ENCODE data around the gene TAF11L3.
"Not testable (repeated sequence)": the region's sequence is repeated elsewhere in the genome, so short reads cannot be mapped to it uniquely, and the experiment has no call there.

Gene TAF11L3

GRCh38 chr5:17511775-17512325 lies 6.3 kb upstream of the TAF11L3 start:
- H3K4me1 ChIP-seq (ENCODE audit: control insufficient read depth, insufficient read depth, low read length), result no peaks in the 10 kb centered on the region
- H3K4me3 ChIP-seq (ENCODE audit: low read length), result no peak overlapping the region
- no peak overlapping the region for H3K27ac ChIP-seq (ENCODE audit: low read depth, low read length)
- H3K9ac ChIP-seq (ENCODE audit: low read length), result no peak overlapping the region
- H3K36me3 ChIP-seq (ENCODE audit: control insufficient read depth, insufficient read depth, low read length), result no peaks in the 10 kb centered on the region
- no peaks in the 10 kb centered on the region for H3K27me3 ChIP-seq (ENCODE audit: control insufficient read depth, insufficient read depth, low read length)

- H3K27me3 ChIP-seq (ENCODE audit: control insufficient read depth, insufficient read depth, low read length); H3K27ac ChIP-seq (ENCODE audit: low read depth, low read length); H3K4me1 ChIP-seq (ENCODE audit: control insufficient read depth, insufficient read depth, low read length); H3K4me3 ChIP-seq (ENCODE audit: low read length); H3K36me3 ChIP-seq (ENCODE audit: control insufficient read depth, insufficient read depth, low read length); H3K9ac ChIP-seq (ENCODE audit: low read length): not testable (repeated sequence)
These were observed 641 bp upstream of the TAF11L3 start for GRCh38 chr5:17517526-17517925.

GRCh38 chr5:17519508-17519907 lies 1.3 kb downstream of the TAF11L3 start:
- H3K36me3 ChIP-seq (ENCODE audit: control insufficient read depth, insufficient read depth, low read length); H3K27ac ChIP-seq (ENCODE audit: low read depth, low read length); H3K27me3 ChIP-seq (ENCODE audit: control insufficient read depth, insufficient read depth, low read length); H3K4me3 ChIP-seq (ENCODE audit: low read length); H3K9ac ChIP-seq (ENCODE audit: low read length); H3K4me1 ChIP-seq (ENCODE audit: control insufficient read depth, insufficient read depth, low read length): not testable (repeated sequence)

GRCh38 chr5:17521501-17521900 lies 3.3 kb downstream of the TAF11L3 start, which contains the start of gene TAF11L4:
TSS of gene TAF11L4 (plus strand) at chr5:17521801.
- not testable (repeated sequence) for H3K27me3 ChIP-seq (ENCODE audit: control insufficient read depth, insufficient read depth, low read length); H3K9ac ChIP-seq (ENCODE audit: low read length); H3K4me3 ChIP-seq (ENCODE audit: low read length); H3K27ac ChIP-seq (ENCODE audit: low read depth, low read length); H3K4me1 ChIP-seq (ENCODE audit: control insufficient read depth, insufficient read depth, low read length); H3K36me3 ChIP-seq (ENCODE audit: control insufficient read depth, insufficient read depth, low read length)

- not testable (repeated sequence) for H3K4me1 ChIP-seq (ENCODE audit: control insufficient read depth, insufficient read depth, low read length); H3K4me3 ChIP-seq (ENCODE audit: low read length)
These were observed 6.8 kb downstream of the TAF11L3 start, which contains the start of gene TAF11L5 for GRCh38 chr5:17524935-17525334. TSS of gene TAF11L5 (plus strand) at chr5:17525235.

GRCh38 chr5:17526504-17526903 lies 8.3 kb downstream of the TAF11L3 start:
- not testable (repeated sequence) for H3K4me3 ChIP-seq (ENCODE audit: low read length); H3K36me3 ChIP-seq (ENCODE audit: control insufficient read depth, insufficient read depth, low read length); H3K9ac ChIP-seq (ENCODE audit: low read length)

More at GRCh38 chr5:17524935-17525334, 6.8 kb downstream of the TAF11L3 start, which contains the start of gene TAF11L5:
- H3K9ac ChIP-seq (ENCODE audit: low read length); H3K27me3 ChIP-seq (ENCODE audit: control insufficient read depth, insufficient read depth, low read length); H3K27ac ChIP-seq (ENCODE audit: low read depth, low read length); H3K36me3 ChIP-seq (ENCODE audit: control insufficient read depth, insufficient read depth, low read length): not testable (repeated sequence)

GRCh38 chr5:17528369-17528768 lies 10.2 kb downstream of the TAF11L3 start, which contains the start of gene TAF11L6:
TSS of gene TAF11L6 (plus strand) at chr5:17528669.
- H3K4me1 ChIP-seq (ENCODE audit: control insufficient read depth, insufficient read depth, low read length); H3K36me3 ChIP-seq (ENCODE audit: control insufficient read depth, insufficient read depth, low read length); H3K9ac ChIP-seq (ENCODE audit: low read length); H3K4me3 ChIP-seq (ENCODE audit: low read length); H3K27ac ChIP-seq (ENCODE audit: low read depth, low read length); H3K27me3 ChIP-seq (ENCODE audit: control insufficient read depth, insufficient read depth, low read length): not testable (repeated sequence)

More at GRCh38 chr5:17526504-17526903, 8.3 kb downstream of the TAF11L3 start:
- not testable (repeated sequence) for H3K4me1 ChIP-seq (ENCODE audit: control insufficient read depth, insufficient read depth, low read length); H3K27me3 ChIP-seq (ENCODE audit: control insufficient read depth, insufficient read depth, low read length); H3K27ac ChIP-seq (ENCODE audit: low read depth, low read length)
